Lower leg skin (tissue), 3 donors: ENCODE data around the gene ST6GALNAC3.

Experiments used
- POLR2A ChIP-seq, 2 donors: fragments of 450-650 bp; IDR thresholded peaks; one replicate each; pipeline ENCODE4 v1.6.1; 2016 to 2017; ENCODE audit warnings: antibody characterized with exemption in 2 of 2, mild to moderate bottlenecking in 1 of 2, moderate library complexity in 1 of 2
- TF ChIP-seq, protein P1 (sequence below), 3 donors: fragments of 450-650 bp; IDR thresholded peaks; one replicate each; pipeline ENCODE4 v1.5.1; 2016; ENCODE audit warnings: antibody characterized with exemption in 3 of 3, mild to moderate bottlenecking in 3 of 3, moderate library complexity in 2 of 3

DNA sequence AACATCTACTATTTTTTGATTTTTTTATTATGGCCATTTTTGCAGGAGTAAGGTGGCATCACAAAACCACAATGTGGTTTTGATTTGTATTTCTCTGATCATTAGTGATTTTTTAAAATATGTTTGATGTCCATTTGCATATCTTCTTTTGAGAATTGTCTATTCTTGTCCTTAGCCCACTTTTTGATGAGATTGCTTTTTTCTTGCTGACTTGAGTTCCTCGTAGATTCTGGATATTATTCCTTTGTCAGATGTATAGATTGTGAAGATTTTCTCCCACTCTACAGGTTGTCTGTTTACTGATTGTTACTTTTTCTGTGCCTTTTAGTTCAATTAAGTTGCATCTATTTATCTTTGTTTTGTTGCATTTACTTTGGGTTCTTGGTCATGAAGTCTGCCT lies 375.7 kb downstream of the ST6GALNAC3 start:
- TF ChIP-seq, protein P1, sequence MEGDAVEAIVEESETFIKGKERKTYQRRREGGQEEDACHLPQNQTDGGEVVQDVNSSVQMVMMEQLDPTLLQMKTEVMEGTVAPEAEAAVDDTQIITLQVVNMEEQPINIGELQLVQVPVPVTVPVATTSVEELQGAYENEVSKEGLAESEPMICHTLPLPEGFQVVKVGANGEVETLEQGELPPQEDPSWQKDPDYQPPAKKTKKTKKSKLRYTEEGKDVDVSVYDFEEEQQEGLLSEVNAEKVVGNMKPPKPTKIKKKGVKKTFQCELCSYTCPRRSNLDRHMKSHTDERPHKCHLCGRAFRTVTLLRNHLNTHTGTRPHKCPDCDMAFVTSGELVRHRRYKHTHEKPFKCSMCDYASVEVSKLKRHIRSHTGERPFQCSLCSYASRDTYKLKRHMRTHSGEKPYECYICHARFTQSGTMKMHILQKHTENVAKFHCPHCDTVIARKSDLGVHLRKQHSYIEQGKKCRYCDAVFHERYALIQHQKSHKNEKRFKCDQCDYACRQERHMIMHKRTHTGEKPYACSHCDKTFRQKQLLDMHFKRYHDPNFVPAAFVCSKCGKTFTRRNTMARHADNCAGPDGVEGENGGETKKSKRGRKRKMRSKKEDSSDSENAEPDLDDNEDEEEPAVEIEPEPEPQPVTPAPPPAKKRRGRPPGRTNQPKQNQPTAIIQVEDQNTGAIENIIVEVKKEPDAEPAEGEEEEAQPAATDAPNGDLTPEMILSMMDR (IDR thresholded peaks at IDR 0.05), result no peak
- no peak for TF ChIP-seq POLR2A (IDR thresholded peaks at IDR 0.05)
